ENCODE results near the gene GNAO1. TPM values are rescaled to one million over a fixed set of nuclear protein-coding genes. Genes with fewer than 3 reads are reported as not detected.

Gene GNAO1
- total RNA-seq, 1 donor from 2014 or later = 250 TPM

DNA sequence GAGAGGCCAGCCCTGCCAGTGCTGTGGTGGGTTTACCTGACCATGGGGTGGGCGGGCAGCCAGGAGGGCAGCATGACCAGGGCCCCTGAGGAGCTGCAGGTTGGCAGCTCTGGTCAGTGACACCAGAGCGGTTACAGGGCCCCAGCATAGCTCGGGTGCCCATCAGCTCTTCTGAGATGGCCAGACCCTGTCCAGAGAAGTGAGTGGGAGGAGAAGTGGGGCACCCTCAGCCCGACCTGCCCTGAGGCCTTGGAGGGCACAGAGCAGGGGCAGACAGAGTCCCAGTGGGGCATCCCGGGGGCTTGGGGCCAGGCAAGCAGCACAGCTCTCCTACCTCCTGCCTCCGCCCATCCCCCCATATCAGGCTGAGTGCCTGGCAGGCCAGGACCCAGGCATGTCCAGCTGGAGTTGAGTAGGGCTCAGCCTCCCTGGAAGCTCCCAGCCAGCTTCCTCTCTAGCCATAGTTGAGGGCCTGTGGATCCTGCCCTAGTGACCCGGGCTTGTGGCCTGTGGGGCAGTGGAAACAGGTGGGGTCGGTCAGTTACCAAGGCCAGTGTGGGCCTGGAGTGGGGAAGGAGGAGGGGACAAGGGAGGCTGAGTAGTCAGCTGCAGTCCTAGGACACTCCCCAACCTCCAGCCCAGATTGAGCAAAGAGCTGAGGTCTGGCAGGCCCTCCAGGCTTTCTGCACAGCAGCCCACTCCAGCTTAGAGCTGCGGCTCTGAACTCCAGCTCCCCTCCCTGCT is 150.5 kb downstream of the GNAO1 start:
- peaks cover 14% of the 10 kb centered on the region for H3K4me1 Mint-ChIP-seq (ENCODE audit: low read depth, unreplicated experiment)
- H3K27ac Mint-ChIP-seq (ENCODE audit: unreplicated experiment) = no peak overlapping the region
- H3K36me3 Mint-ChIP-seq (ENCODE audit: unreplicated experiment) = peaks cover 16% of the 10 kb centered on the region
- peaks cover 25% of the 10 kb centered on the region for H3K9me3 Mint-ChIP-seq (ENCODE audit: unreplicated experiment)
- TF ChIP-seq, protein P1, sequence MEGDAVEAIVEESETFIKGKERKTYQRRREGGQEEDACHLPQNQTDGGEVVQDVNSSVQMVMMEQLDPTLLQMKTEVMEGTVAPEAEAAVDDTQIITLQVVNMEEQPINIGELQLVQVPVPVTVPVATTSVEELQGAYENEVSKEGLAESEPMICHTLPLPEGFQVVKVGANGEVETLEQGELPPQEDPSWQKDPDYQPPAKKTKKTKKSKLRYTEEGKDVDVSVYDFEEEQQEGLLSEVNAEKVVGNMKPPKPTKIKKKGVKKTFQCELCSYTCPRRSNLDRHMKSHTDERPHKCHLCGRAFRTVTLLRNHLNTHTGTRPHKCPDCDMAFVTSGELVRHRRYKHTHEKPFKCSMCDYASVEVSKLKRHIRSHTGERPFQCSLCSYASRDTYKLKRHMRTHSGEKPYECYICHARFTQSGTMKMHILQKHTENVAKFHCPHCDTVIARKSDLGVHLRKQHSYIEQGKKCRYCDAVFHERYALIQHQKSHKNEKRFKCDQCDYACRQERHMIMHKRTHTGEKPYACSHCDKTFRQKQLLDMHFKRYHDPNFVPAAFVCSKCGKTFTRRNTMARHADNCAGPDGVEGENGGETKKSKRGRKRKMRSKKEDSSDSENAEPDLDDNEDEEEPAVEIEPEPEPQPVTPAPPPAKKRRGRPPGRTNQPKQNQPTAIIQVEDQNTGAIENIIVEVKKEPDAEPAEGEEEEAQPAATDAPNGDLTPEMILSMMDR (IDR thresholded peaks at IDR 0.05; ENCODE audit: partially characterized antibody, unreplicated experiment) = no peak
- peaks cover 30% of the 10 kb centered on the region for H3K27me3 Mint-ChIP-seq (ENCODE audit: unreplicated experiment)
- DNase-seq = no peak
- H3K4me3 Mint-ChIP-seq (ENCODE audit: unreplicated experiment) = no peak overlapping the region

GRCh38 chr16:56343661-56344517 is 152.6 kb downstream of the GNAO1 start:
- Mint-ChIP-seq H3K4me3 (ENCODE audit: unreplicated experiment) (no peak overlapping the region), H3K4me1 (ENCODE audit: low read depth, unreplicated experiment) (peaks cover 12% of the 10 kb centered on the region), H3K27ac (ENCODE audit: unreplicated experiment) (no peak overlapping the region), H3K9me3 (ENCODE audit: unreplicated experiment) (peaks cover 20% of the 10 kb centered on the region), H3K36me3 (ENCODE audit: unreplicated experiment) (peaks cover 16% of the 10 kb centered on the region), H3K27me3 (ENCODE audit: unreplicated experiment) (peaks cover 24% of the 10 kb centered on the region)
- no peak for DNase-seq
- TF ChIP-seq, protein P1 (IDR thresholded peaks at IDR 0.05; ENCODE audit: partially characterized antibody, unreplicated experiment) = no peak

DNA sequence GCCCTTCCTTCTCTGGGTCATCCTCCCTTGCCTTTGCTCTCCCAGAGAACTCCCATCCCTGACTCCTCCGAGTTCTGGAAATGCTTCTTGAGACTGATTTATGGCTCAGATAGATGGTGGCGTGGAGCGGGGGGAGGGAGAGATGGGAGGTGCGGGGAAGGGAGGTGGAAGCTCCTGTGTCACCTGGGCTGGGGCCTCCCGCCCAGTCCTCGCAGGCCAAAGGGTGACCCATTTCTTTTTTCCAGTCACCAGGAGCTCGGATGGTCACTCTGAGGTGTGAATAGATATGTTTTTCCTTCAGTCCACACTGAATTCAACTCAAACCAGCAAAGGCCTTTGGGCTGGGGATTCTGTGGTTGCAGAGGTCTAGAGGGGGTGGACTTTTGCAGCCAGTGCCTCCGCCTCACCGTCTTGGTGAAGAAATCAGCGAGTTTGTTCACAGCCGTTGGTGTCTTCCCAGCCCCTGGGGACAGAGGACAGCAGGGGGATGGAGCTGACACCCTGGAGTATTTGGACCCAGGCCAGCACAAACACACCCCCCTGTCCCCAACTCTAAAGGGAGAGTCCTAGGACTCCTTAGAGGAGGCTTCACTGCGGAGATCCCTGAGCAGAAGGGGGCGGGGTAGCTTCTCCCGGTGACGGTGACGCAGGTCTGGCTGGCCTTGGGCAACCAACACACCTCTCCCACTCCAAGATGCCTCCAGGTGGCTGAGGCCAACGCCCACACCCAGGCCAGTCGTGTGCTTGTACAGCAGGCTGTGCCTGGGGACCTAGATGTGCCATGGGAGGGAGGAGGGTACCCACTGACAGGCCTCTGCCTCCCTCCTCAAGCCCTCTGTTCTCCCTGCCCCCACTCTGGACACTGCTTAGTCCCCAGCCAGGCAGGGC is 153.5 kb downstream of the GNAO1 start:
- H3K4me3 Mint-ChIP-seq (ENCODE audit: unreplicated experiment) = no peak overlapping the region
- peaks cover 16% of the 10 kb centered on the region for H3K36me3 Mint-ChIP-seq (ENCODE audit: unreplicated experiment)
- H3K27ac Mint-ChIP-seq (ENCODE audit: unreplicated experiment) = no peak overlapping the region
- peaks cover 17% of the 10 kb centered on the region for H3K4me1 Mint-ChIP-seq (ENCODE audit: low read depth, unreplicated experiment)
- peaks cover 31% of the 10 kb centered on the region for H3K27me3 Mint-ChIP-seq (ENCODE audit: unreplicated experiment)
- DNase-seq = no peak
- TF ChIP-seq, protein P1 (IDR thresholded peaks at IDR 0.05; ENCODE audit: partially characterized antibody, unreplicated experiment) = no peak
- peaks cover 25% of the 10 kb centered on the region for H3K9me3 Mint-ChIP-seq (ENCODE audit: unreplicated experiment)

DNA sequence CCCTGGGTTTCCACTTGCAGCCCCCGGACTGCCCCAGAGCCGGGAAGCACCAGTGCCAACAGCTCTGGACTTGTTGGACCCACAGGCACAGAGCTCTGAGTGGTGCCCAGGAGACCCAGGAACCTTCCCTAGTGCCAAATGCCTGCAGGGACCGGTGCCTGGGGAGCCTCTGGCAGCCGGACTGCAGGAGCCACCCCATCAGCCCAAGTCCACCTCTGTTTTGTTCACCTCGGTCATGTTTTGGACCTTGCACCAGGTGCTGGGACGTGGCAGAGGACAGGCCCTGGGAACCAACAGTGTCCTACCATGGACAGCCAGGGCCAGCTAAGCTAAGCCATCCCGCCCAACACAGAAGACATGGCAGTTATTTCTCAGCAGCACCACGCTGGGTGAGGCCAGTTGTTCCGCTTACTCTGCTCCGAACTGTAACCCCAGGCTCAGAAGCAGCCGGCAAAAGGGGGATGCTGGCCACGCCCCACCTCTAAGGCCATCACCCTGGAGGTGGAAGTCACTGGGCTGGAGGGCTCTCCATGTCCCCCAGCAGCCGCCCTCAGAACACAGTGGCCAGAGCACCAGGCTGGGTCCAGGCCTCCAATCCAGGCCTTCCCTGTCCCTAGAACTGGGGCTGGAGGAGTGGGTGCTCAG is 154.2 kb downstream of the GNAO1 start:
- TF ChIP-seq, protein P1 (IDR thresholded peaks at IDR 0.05; ENCODE audit: partially characterized antibody, unreplicated experiment) = no peak
- peaks cover 8% of the 10 kb centered on the region for H3K36me3 Mint-ChIP-seq (ENCODE audit: unreplicated experiment)
- no peak overlapping the region for H3K27ac Mint-ChIP-seq (ENCODE audit: unreplicated experiment)

More for the DNA sequence above, 154.2 kb downstream of the GNAO1 start:
- Mint-ChIP-seq H3K4me1 (ENCODE audit: low read depth, unreplicated experiment) (peaks cover 15% of the 10 kb centered on the region), H3K4me3 (ENCODE audit: unreplicated experiment) (no peak overlapping the region), H3K9me3 (ENCODE audit: unreplicated experiment) (peaks cover 20% of the 10 kb centered on the region), H3K27me3 (ENCODE audit: unreplicated experiment) (peaks cover 26% of the 10 kb centered on the region)
- DNase-seq = no peak
